SK-N-SH treated with all-trans-retinoic acid at 6 μM for 48 hours (cell line): ENCODE measurements around the gene PROM1.

ENCODE experiments used
- ATAC-seq: fragments of 200-7000 bp; cut with Tn5 transposase; 3 replicates; pipeline ENCODE4 v1.9.1; 2020; ENCODE audit warnings: mild to moderate bottlenecking, moderate library complexity
- ARNTL ChIP-seq: fragments of 450-650 bp; formaldehyde crosslinking; IDR thresholded peaks from 2 replicates; pipeline ENCODE4 v1.5.0; 2020; ENCODE audit warnings: low read depth, mild to moderate bottlenecking, moderate library complexity, borderline replicate concordance
- BACH2 ChIP-seq: fragments of 250-450 bp; sonication (Bioruptor Pico); IDR thresholded peaks from 2 replicates; pipeline ENCODE4 v1.9.0; 2021; ENCODE audit warnings: mild to moderate bottlenecking, borderline replicate concordance
- CREB5 ChIP-seq: fragments of 250-450 bp; sonication (Bioruptor Pico); IDR thresholded peaks from 2 replicates; pipeline ENCODE4 v1.5.1; 2020; ENCODE audit warnings: low read depth, mild to moderate bottlenecking, moderate library complexity
- CSDC2 ChIP-seq: fragments of 250-450 bp; sonication (Bioruptor Pico); IDR thresholded peaks from 2 replicates; pipeline ENCODE4 v1.5.0; 2020; ENCODE audit warnings: mild to moderate bottlenecking, moderate library complexity
- ESRRG ChIP-seq: fragments of 250-450 bp; sonication (Bioruptor Pico); IDR thresholded peaks from 2 replicates; pipeline ENCODE4 v1.6.1; 2021; ENCODE audit warnings: mild to moderate bottlenecking
- GLIS3 ChIP-seq: fragments of 250-450 bp; sonication (Bioruptor Pico); IDR thresholded peaks from 2 replicates; pipeline ENCODE4 v1.5.0; 2020; ENCODE audit warnings: mild to moderate bottlenecking, moderate library complexity
- OSR1 ChIP-seq: fragments of 250-450 bp; sonication (Bioruptor Pico); IDR thresholded peaks from 2 replicates; pipeline ENCODE4 v1.8.0; 2022; ENCODE audit warnings: moderate library complexity, mild to moderate bottlenecking, inconsistent platforms
- PATZ1 ChIP-seq: fragments of 250-450 bp; sonication (Bioruptor Pico); IDR thresholded peaks from 2 replicates; pipeline ENCODE4 v1.8.0; 2020; ENCODE audit warnings: mild to moderate bottlenecking, moderate library complexity, borderline replicate concordance
- PPARA ChIP-seq: fragments of 250-450 bp; sonication (Bioruptor Pico); IDR thresholded peaks from 2 replicates; pipeline ENCODE4 v1.5.0; 2020; ENCODE audit warnings: mild to moderate bottlenecking, borderline replicate concordance
- RARB ChIP-seq: fragments of 250-450 bp; sonication (Bioruptor Pico); IDR thresholded peaks from 2 replicates; pipeline ENCODE4 v1.8.0; 2021; ENCODE audit warnings: mild to moderate bottlenecking, moderate library complexity
- SNAI2 ChIP-seq: fragments of 250-450 bp; sonication (Bioruptor Pico); IDR thresholded peaks from 2 replicates; pipeline ENCODE4 v1.5.0; 2020; ENCODE audit warnings: mild to moderate bottlenecking, moderate library complexity
- TCF4 ChIP-seq: fragments of 250-450 bp; sonication (Bioruptor Pico); IDR thresholded peaks from 2 replicates; pipeline ENCODE4 v1.8.0; 2021; ENCODE audit warnings: mild to moderate bottlenecking, moderate library complexity, borderline replicate concordance
- TOX ChIP-seq: fragments of 250-450 bp; sonication (Bioruptor Pico); IDR thresholded peaks from 2 replicates; pipeline ENCODE4 v1.8.0; 2021; ENCODE audit warnings: mild to moderate bottlenecking, moderate library complexity, borderline replicate concordance
- ZC3H10 ChIP-seq: fragments of 250-450 bp; sonication (Bioruptor Pico); IDR thresholded peaks from 2 replicates; pipeline ENCODE4 v1.5.1; 2021; ENCODE audit warnings: mild to moderate bottlenecking, moderate library complexity
- ZFP30 ChIP-seq: fragments of 450-650 bp; formaldehyde crosslinking; IDR thresholded peaks from 2 replicates; pipeline ENCODE4 v1.5.0; 2022; ENCODE audit warnings: mild to moderate bottlenecking, moderate library complexity
- ZNF70 ChIP-seq: fragments of 450-650 bp; formaldehyde crosslinking; IDR thresholded peaks from 2 replicates; pipeline ENCODE4 v1.5.0; 2020; ENCODE audit warnings: mild to moderate bottlenecking, moderate library complexity
- ZNF8 ChIP-seq: fragments of 450-650 bp; formaldehyde crosslinking; IDR thresholded peaks from 2 replicates; pipeline ENCODE4 v1.5.0; 2020; ENCODE audit warnings: mild to moderate bottlenecking, moderate library complexity
- TF ChIP-seq, protein P1 (sequence below): fragments of 250-450 bp; sonication (Bioruptor Pico); IDR thresholded peaks from 2 replicates; pipeline ENCODE4 v1.5.1; 2021; ENCODE audit warnings: mild to moderate bottlenecking, moderate library complexity
- TF ChIP-seq, protein P2 (sequence below): fragments of 250-450 bp; sonication (Bioruptor Pico); IDR thresholded peaks from 2 replicates; pipeline ENCODE4 v1.5.0; 2020; ENCODE audit warnings: mild to moderate bottlenecking, moderate library complexity

The PROM1 gene

GRCh38 chr4:15990570-15991285 is 93.1 kb downstream of the PROM1 start:
- TF ChIP-seq TCF4 (CRISPR knock-in tag): no peak
- no peak for TF ChIP-seq ESRRG (CRISPR knock-in tag)
- TF ChIP-seq PATZ1 (CRISPR knock-in tag): no peak
- no peak for TF ChIP-seq OSR1 (CRISPR knock-in tag)
- TF ChIP-seq PPARA: no peak
- TF ChIP-seq RARB: no peak
- no peak for TF ChIP-seq ZNF8
- TF ChIP-seq ZFP30 (CRISPR knock-in tag): no peak
- TF ChIP-seq CSDC2: no peak
- TF ChIP-seq CREB5: no peak
- TF ChIP-seq TOX: no peak
- no peak for TF ChIP-seq SNAI2
- TF ChIP-seq, protein P1, sequence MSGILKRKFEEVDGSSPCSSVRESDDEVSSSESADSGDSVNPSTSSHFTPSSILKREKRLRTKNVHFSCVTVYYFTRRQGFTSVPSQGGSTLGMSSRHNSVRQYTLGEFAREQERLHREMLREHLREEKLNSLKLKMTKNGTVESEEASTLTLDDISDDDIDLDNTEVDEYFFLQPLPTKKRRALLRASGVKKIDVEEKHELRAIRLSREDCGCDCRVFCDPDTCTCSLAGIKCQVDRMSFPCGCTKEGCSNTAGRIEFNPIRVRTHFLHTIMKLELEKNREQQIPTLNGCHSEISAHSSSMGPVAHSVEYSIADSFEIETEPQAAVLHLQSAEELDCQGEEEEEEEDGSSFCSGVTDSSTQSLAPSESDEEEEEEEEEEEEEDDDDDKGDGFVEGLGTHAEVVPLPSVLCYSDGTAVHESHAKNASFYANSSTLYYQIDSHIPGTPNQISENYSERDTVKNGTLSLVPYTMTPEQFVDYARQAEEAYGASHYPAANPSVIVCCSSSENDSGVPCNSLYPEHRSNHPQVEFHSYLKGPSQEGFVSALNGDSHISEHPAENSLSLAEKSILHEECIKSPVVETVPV: no peak
- no peak for TF ChIP-seq ARNTL (CRISPR knock-in tag)
- no peak for TF ChIP-seq BACH2 (CRISPR knock-in tag)
- no peak for TF ChIP-seq GLIS3 (CRISPR knock-in tag)
- TF ChIP-seq, all 23 proteins: peak for 0
- no peak for ATAC-seq

- TF ChIP-seq, protein P1: no peak
- TF ChIP-seq PPARA (no peak), ZNF70 (CRISPR knock-in tag) (no peak), GLIS3 (CRISPR knock-in tag) (no peak), CSDC2 (no peak)
Observed at GRCh38 chr4:15989424-15989823, 94.4 kb downstream of the PROM1 start.

DNA sequence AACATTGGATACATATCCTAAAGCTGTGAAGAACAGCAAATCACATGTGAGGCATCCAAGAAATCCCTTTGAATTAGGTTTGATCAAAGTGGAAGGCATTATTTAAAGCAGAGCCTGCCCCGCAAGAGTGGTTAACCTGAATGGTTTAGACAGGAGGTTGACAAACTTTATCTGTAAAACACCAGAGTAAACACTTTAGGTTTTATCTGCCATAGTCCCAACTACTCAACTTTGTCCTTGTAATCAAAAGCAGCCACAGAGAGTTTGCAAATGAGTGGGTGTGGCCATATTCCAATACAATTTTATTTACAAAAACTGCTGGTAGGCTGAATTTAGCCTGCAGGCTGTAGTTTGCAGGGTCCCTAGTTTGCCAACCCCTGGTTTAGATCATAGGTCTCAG is 95.6 kb downstream of the PROM1 start:
- no peak for ATAC-seq
- TF ChIP-seq GLIS3 (CRISPR knock-in tag) (no peak), OSR1 (CRISPR knock-in tag) (no peak), RARB (no peak), ARNTL (CRISPR knock-in tag) (no peak), ZFP30 (CRISPR knock-in tag) (no peak), TOX (no peak), ZNF70 (CRISPR knock-in tag) (no peak), ZC3H10 (no peak), ZNF8 (no peak), PPARA (no peak)
- TF ChIP-seq, protein P1: no peak
- TF ChIP-seq, protein P2, sequence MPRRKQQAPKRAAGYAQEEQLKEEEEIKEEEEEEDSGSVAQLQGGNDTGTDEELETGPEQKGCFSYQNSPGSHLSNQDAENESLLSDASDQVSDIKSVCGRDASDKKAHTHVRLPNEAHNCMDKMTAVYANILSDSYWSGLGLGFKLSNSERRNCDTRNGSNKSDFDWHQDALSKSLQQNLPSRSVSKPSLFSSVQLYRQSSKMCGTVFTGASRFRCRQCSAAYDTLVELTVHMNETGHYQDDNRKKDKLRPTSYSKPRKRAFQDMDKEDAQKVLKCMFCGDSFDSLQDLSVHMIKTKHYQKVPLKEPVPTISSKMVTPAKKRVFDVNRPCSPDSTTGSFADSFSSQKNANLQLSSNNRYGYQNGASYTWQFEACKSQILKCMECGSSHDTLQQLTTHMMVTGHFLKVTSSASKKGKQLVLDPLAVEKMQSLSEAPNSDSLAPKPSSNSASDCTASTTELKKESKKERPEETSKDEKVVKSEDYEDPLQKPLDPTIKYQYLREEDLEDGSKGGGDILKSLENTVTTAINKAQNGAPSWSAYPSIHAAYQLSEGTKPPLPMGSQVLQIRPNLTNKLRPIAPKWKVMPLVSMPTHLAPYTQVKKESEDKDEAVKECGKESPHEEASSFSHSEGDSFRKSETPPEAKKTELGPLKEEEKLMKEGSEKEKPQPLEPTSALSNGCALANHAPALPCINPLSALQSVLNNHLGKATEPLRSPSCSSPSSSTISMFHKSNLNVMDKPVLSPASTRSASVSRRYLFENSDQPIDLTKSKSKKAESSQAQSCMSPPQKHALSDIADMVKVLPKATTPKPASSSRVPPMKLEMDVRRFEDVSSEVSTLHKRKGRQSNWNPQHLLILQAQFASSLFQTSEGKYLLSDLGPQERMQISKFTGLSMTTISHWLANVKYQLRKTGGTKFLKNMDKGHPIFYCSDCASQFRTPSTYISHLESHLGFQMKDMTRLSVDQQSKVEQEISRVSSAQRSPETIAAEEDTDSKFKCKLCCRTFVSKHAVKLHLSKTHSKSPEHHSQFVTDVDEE: no peak

More at GRCh38 chr4:15989424-15989823, 94.4 kb downstream of the PROM1 start:
- ATAC-seq: no peak
